ENCODE data around the gene SCGB1D1.
A peak's percentile ranks its signal among the peaks of the same experiment; 100 is the strongest.

Gene SCGB1D1

DNA sequence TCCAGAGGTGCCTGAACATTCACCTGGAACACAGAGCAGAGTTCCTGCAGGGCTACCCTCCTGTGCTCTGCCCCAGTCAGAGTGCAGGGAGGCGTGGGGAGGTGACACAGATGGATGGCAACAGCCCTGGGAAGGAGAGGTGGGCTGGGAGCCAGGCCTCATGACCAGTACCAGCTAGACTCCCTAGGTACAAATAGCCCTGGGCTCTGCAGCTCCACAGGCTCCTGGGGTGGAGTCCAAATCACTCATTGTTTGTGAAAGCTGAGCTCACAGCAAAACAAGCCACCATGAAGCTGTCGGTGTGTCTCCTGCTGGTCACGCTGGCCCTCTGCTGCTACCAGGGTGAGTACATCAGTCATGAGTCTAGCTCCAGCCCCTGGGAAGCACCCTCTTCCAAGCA lies 52.0 kb downstream of the SCGB1D1 start, which contains the start of gene SCGB1D2 (continued):
- TF ChIP-seq, protein P1, sequence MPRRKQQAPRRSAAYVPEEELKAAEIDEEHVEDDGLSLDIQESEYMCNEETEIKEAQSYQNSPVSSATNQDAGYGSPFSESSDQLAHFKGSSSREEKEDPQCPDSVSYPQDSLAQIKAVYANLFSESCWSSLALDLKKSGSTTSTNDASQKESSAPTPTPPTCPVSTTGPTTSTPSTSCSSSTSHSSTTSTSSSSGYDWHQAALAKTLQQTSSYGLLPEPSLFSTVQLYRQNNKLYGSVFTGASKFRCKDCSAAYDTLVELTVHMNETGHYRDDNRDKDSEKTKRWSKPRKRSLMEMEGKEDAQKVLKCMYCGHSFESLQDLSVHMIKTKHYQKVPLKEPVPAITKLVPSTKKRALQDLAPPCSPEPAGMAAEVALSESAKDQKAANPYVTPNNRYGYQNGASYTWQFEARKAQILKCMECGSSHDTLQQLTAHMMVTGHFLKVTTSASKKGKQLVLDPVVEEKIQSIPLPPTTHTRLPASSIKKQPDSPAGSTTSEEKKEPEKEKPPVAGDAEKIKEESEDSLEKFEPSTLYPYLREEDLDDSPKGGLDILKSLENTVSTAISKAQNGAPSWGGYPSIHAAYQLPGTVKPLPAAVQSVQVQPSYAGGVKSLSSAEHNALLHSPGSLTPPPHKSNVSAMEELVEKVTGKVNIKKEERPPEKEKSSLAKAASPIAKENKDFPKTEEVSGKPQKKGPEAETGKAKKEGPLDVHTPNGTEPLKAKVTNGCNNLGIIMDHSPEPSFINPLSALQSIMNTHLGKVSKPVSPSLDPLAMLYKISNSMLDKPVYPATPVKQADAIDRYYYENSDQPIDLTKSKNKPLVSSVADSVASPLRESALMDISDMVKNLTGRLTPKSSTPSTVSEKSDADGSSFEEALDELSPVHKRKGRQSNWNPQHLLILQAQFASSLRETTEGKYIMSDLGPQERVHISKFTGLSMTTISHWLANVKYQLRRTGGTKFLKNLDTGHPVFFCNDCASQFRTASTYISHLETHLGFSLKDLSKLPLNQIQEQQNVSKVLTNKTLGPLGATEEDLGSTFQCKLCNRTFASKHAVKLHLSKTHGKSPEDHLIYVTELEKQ (tag by site-specific recombination; IDR thresholded peaks at IDR 0.05; ENCODE audit: borderline replicate concordance), result no peak
- TF ChIP-seq ZNF132 (tag by site-specific recombination; IDR thresholded peaks at IDR 0.05; ENCODE audit: borderline replicate concordance) (no peak), ZNF174 (tag by site-specific recombination; IDR thresholded peaks at IDR 0.05) (no peak), ZNF548 (tag by site-specific recombination; IDR thresholded peaks at IDR 0.05) (peak; percentile 93), ZNF776 (tag by site-specific recombination; IDR thresholded peaks at IDR 0.05; ENCODE audit: borderline replicate concordance) (no peak), ZNF366 (tag by site-specific recombination; conservative IDR thresholded peaks at IDR 0.05) (no peak), ZNF24 (tag by site-specific recombination; IDR thresholded peaks at IDR 0.05) (no peak), ZNF530 (tag by site-specific recombination; IDR thresholded peaks at IDR 0.05; ENCODE audit: low read depth) (no peak), ZNF311 (tag by site-specific recombination; IDR thresholded peaks at IDR 0.05; ENCODE audit: borderline replicate concordance) (no peak), ZNF211 (tag by site-specific recombination; IDR thresholded peaks at IDR 0.05; ENCODE audit: low read depth) (no peak), ZNF747 (tag by site-specific recombination; IDR thresholded peaks at IDR 0.05) (no peak), MZF1 (tag by site-specific recombination; IDR thresholded peaks at IDR 0.05; ENCODE audit: borderline replicate concordance) (no peak)
- TF ChIP-seq, protein P2, sequence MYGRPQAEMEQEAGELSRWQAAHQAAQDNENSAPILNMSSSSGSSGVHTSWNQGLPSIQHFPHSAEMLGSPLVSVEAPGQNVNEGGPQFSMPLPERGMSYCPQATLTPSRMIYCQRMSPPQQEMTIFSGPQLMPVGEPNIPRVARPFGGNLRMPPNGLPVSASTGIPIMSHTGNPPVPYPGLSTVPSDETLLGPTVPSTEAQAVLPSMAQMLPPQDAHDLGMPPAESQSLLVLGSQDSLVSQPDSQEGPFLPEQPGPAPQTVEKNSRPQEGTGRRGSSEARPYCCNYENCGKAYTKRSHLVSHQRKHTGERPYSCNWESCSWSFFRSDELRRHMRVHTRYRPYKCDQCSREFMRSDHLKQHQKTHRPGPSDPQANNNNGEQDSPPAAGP (tag by site-specific recombination; IDR thresholded peaks at IDR 0.05), result peak; percentile 75; the same call in 1 of the 2 replicates
- TF ChIP-seq, protein P3, sequence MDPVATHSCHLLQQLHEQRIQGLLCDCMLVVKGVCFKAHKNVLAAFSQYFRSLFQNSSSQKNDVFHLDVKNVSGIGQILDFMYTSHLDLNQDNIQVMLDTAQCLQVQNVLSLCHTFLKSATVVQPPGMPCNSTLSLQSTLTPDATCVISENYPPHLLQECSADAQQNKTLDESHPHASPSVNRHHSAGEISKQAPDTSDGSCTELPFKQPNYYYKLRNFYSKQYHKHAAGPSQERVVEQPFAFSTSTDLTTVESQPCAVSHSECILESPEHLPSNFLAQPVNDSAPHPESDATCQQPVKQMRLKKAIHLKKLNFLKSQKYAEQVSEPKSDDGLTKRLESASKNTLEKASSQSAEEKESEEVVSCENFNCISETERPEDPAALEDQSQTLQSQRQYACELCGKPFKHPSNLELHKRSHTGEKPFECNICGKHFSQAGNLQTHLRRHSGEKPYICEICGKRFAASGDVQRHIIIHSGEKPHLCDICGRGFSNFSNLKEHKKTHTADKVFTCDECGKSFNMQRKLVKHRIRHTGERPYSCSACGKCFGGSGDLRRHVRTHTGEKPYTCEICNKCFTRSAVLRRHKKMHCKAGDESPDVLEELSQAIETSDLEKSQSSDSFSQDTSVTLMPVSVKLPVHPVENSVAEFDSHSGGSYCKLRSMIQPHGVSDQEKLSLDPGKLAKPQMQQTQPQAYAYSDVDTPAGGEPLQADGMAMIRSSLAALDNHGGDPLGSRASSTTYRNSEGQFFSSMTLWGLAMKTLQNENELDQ (tag by site-specific recombination; IDR thresholded peaks at IDR 0.05; ENCODE audit: low read depth), result no peak
- TF ChIP-seq, protein P4, sequence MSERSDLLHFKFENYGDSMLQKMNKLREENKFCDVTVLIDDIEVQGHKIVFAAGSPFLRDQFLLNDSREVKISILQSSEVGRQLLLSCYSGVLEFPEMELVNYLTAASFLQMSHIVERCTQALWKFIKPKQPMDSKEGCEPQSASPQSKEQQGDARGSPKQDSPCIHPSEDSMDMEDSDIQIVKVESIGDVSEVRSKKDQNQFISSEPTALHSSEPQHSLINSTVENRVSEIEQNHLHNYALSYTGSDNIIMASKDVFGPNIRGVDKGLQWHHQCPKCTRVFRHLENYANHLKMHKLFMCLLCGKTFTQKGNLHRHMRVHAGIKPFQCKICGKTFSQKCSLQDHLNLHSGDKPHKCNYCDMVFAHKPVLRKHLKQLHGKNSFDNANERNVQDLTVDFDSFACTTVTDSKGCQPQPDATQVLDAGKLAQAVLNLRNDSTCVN (tag by site-specific recombination; optimal IDR thresholded peaks at IDR 0.05), result no peak

All from HEK293 (cell line).